PFSK-1 (cell line): Measurements from ENCODE around the gene PTPRK.

ENCODE experiments used
- FOXP2 ChIP-seq: optimal IDR thresholded peaks from 2 replicates; pipeline ENCODE3; 2011; ENCODE audit warnings: borderline replicate concordance, control low read depth, inconsistent platforms; ENCODE audit not compliant: insufficient read depth; ENCODE audit errors: extremely low read length, extremely low read depth
- POLR2AphosphoS5 ChIP-seq: IDR thresholded peaks from 2 replicates; pipeline ENCODE4 v1.6.1; 2012; ENCODE audit warnings: low read depth, mild to moderate bottlenecking, control low read depth, low read length, moderate library complexity

DNA sequence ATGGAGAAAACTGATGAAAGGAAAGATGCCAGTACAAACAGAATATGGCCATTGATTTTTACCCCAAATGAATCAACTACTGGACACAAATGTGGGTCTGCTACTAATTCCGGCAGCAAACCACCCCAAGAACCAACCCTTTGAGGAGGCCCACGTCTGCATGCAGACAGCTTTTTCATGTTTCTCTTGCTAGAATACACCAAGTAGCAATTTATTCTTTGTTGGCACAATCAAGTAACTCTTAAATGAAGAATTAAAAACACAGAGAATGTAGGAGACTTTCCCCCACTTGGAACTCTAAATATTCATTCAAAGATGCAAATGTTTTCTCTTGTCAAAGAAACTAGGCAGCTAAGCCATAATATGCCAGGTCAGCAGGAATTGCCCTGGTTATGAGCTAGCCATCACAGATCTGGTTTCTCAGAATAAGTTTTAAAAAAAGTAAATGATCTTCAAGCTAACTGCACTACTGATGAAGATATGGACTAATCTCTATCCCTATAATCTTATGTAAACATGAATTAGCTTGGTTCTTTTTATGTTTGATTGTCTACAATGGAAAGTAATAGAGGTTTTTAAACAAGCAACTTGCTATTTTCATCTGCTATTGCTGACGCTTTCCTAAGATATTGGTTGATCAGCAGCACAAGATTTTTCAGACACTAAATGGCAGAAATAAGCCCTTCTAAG, 456.4 kb downstream of the PTPRK start:
- TF ChIP-seq POLR2AphosphoS5 (no peak), FOXP2 (no peak)
